Measurements from ENCODE around the gene C11orf68. TPM values are rescaled to one million over a fixed set of nuclear protein-coding genes. Genes with fewer than 3 reads are reported as not detected.

C11orf68 gene
- total and polyA plus RNA-seq, 9 of the 15 experiments (the other 6 are each of a cell fraction or from before 2014, with no cell fraction given), result 3.6 to 35.9 (median 12.8) TPM

GRCh38 chr11:65879617-65880016 lies 39.2 kb downstream of the C11orf68 start, which contains the start of gene CTSW:
Gene CTSW (plus strand): TSS chr11:65879837. CDS start chr11:65879855, 18 bp downstream.
- 32% methylated on average over 6 of the region's 7 CpGs for WGBS (ENCODE audit: insufficient coverage, low coverage, missing lambda C conversion rate)
- ATAC-seq (no peak), FAIRE-seq (no peak), DNase-seq (ENCODE audit: extremely low read depth in 1 of 4, low spot score in 3 of 4) (no peak)
- Histone ChIP-seq H3K4me1 (replicated peaks in 1 of 2; ENCODE audit: control insufficient read depth in 2 of 2, insufficient read depth in 2 of 2, low read length in 2 of 2) (peaks cover 0 to 19% of the 10 kb centered on the region in 2 experiments; a peak in 2 of 5 replicates), H4K20me1 (replicated peaks; ENCODE audit: control insufficient read depth, insufficient read depth, low read length) (peaks cover 3% of the 10 kb centered on the region; the same call in 1 of the 2 replicates), H3K4me2 (ENCODE audit: insufficient read depth, low read length) (no peak within 1 kb of the TSS), H3K79me2 (ENCODE audit: control insufficient read depth, insufficient read depth, low read length) (no peaks in the 10 kb centered on the region), H2AFZ (ENCODE audit: low read depth, low read length) (no peak within 1 kb of the TSS), H3K9ac (ENCODE audit: insufficient read depth in 1 of 2, low read depth in 2 of 2, low read length in 2 of 2) (peak within 1 kb of the TSS in 1 of 2 experiments; percentile 77; a peak in 2 of 4 replicates), H3K27me3 (ENCODE audit: control insufficient read depth in 2 of 2, insufficient read depth in 2 of 2, low read length in 2 of 2) (no peaks in the 10 kb centered on the region), H3K9me1 (ENCODE audit: control insufficient read depth, insufficient read depth, low read length) (no peaks in the 10 kb centered on the region), H3K27ac (ENCODE audit: extremely low read depth, low read depth, low read length) (no peak within 1 kb of the TSS), H3K36me3 (ENCODE audit: control insufficient read depth, insufficient read depth, low read length) (peaks cover 25% of the 10 kb centered on the region), H3K4me3 (no peak within 1 kb of the TSS), H3K9me3 (replicated peaks; ENCODE audit: control insufficient read depth, insufficient read depth, low read depth, low read length) (no peaks in the 10 kb centered on the region)
- intact Hi-C loops (cut with micrococcal nuclease) (no loop called here), in situ Hi-C loops (cut with MboI) (loop anchor here (5.0 kb wide), 1 partner anchor 108 kb away; no protein-coding TSS in a partner anchor)
- ChIA-PET CTCF (ENCODE audit: low intra/inter-chr PET ratio) (no interaction called here), POLR2A (interaction anchor here (0.6 to 14.4 kb wide), 5 partner anchors 9 to 20 kb away, joined by 3 to 147 read pairs (median 6); partner anchors contain the start of genes CCDC85B and FIBP)
- no TSS peak for BruUV-seq (replicated peaks)
- TF ChIP-seq, protein P1, sequence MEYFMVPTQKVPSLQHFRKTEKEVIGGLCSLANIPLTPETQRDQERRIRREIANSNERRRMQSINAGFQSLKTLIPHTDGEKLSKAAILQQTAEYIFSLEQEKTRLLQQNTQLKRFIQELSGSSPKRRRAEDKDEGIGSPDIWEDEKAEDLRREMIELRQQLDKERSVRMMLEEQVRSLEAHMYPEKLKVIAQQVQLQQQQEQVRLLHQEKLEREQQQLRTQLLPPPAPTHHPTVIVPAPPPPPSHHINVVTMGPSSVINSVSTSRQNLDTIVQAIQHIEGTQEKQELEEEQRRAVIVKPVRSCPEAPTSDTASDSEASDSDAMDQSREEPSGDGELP (CRISPR knock-in tag; IDR thresholded peaks at IDR 0.05; ENCODE audit: borderline replicate concordance), result 0 out of 2 replicates have a peak, but pooled peaks have one; percentile 23
- TF ChIP-seq EP300 (IDR thresholded peaks at IDR 0.05; ENCODE audit: low read length) (no peak), POLR2G (IDR thresholded peaks at IDR 0.05; ENCODE audit: low read depth, low read length) (peak; percentile 55)
